ENCODE measurements around the gene PYGL.
A peak's percentile ranks its signal among the peaks of the same experiment; 100 is the strongest.

PYGL gene

DNA sequence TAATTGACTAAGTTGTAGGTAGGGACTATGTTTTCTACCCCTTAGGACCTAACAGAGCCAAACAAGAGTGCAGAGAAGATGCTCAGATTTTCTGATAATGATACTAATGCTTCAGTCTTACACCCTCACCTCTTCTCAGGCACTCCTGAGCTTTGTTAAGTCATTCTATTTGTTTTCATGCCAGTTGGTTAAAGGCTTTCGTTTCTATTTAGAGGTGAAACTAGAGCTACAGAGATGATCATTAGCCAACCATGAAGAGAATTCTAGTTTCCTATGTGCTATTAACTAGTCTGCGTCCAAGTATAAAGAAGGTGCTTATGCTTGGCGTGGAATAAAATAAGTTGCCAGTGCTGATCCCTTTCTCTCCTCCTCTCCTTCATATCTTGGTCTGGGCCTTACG, 34.6 kb upstream of the PYGL start:
- H3K4me1 ChIP-seq (ENCODE audit: control insufficient read depth, insufficient read depth, low read length), result no peaks in the 10 kb centered on the region
- H3K9me3 ChIP-seq (ENCODE audit: control insufficient read depth, insufficient read depth, low read depth, low read length), result no peaks in the 10 kb centered on the region
- H3K4me3 ChIP-seq (ENCODE audit: low read depth, low read length), result no peak overlapping the region
- TF ChIP-seq SCRT1 (tag by site-specific recombination; IDR thresholded peaks at IDR 0.05; ENCODE audit: borderline replicate concordance) (no peak), ZNF560 (tag by site-specific recombination; IDR thresholded peaks at IDR 0.05; ENCODE audit: borderline replicate concordance) (no peak), ZNF621 (tag by site-specific recombination; IDR thresholded peaks at IDR 0.05) (no peak), ZNF37A (tag by site-specific recombination; IDR thresholded peaks at IDR 0.05) (no peak), ZNF423 (tag by site-specific recombination; IDR thresholded peaks at IDR 0.05) (no peak), ZFP3 (tag by site-specific recombination; IDR thresholded peaks at IDR 0.05; ENCODE audit: low read depth) (no peak), ZNF776 (tag by site-specific recombination; IDR thresholded peaks at IDR 0.05; ENCODE audit: borderline replicate concordance) (no peak), TRIM28 (IDR thresholded peaks at IDR 0.05; ENCODE audit: borderline replicate concordance, low read length) (no peak), FEZF1 (tag by site-specific recombination; IDR thresholded peaks at IDR 0.05) (no peak), ZNF585B (tag by site-specific recombination; IDR thresholded peaks at IDR 0.05) (no peak), ZSCAN30 (tag by site-specific recombination; IDR thresholded peaks at IDR 0.05) (no peak), ZNF174 (tag by site-specific recombination; IDR thresholded peaks at IDR 0.05) (no peak)
- TF ChIP-seq, protein P1, sequence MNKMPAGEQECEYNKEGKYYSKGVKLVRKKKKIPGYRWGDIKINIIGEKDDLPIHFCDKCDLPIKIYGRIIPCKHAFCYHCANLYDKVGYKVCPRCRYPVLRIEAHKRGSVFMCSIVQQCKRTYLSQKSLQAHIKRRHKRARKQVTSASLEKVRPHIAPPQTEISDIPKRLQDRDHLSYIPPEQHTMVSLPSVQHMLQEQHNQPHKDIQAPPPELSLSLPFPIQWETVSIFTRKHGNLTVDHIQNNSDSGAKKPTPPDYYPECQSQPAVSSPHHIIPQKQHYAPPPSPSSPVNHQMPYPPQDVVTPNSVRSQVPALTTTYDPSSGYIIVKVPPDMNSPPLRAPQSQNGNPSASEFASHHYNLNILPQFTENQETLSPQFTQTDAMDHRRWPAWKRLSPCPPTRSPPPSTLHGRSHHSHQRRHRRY (tag by site-specific recombination; IDR thresholded peaks at IDR 0.05), result no peak
- TF ChIP-seq, protein P2, sequence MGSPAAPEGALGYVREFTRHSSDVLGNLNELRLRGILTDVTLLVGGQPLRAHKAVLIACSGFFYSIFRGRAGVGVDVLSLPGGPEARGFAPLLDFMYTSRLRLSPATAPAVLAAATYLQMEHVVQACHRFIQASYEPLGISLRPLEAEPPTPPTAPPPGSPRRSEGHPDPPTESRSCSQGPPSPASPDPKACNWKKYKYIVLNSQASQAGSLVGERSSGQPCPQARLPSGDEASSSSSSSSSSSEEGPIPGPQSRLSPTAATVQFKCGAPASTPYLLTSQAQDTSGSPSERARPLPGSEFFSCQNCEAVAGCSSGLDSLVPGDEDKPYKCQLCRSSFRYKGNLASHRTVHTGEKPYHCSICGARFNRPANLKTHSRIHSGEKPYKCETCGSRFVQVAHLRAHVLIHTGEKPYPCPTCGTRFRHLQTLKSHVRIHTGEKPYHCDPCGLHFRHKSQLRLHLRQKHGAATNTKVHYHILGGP (tag by site-specific recombination; IDR thresholded peaks at IDR 0.05), result no peak
- TF ChIP-seq, protein P3, sequence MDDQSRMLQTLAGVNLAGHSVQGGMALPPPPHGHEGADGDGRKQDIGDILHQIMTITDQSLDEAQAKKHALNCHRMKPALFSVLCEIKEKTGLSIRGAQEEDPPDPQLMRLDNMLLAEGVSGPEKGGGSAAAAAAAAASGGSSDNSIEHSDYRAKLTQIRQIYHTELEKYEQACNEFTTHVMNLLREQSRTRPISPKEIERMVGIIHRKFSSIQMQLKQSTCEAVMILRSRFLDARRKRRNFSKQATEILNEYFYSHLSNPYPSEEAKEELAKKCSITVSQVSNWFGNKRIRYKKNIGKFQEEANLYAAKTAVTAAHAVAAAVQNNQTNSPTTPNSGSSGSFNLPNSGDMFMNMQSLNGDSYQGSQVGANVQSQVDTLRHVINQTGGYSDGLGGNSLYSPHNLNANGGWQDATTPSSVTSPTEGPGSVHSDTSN (CRISPR knock-in tag; IDR thresholded peaks at IDR 0.05), result no peak
- TF ChIP-seq, protein P4, sequence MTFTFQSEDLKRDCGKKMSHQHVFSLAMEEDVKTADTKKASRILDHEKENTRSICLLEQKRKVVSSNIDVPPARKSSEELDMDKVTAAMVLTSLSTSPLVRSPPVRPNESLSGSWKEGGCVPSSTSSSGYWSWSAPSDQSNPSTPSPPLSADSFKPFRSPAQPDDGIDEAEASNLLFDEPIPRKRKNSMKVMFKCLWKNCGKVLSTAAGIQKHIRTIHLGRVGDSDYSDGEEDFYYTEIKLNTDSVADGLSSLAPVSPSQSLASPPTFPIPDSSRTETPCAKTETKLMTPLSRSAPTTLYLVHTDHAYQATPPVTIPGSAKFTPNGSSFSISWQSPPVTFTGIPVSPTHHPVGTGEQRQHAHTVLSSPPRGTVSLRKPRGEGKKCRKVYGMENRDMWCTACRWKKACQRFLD (tag by site-specific recombination; IDR thresholded peaks at IDR 0.05), result no peak
- no peaks in the 10 kb centered on the region for H3K36me3 ChIP-seq (ENCODE audit: control insufficient read depth in 2 of 2, insufficient read depth in 1 of 2, low read length in 2 of 2)
- H3K27ac ChIP-seq (ENCODE audit: extremely low read depth, low read depth, low read length), result no peak overlapping the region
- ChIA-PET POLR2A (no interaction called here), CTCF (no interaction called here)

DNA sequence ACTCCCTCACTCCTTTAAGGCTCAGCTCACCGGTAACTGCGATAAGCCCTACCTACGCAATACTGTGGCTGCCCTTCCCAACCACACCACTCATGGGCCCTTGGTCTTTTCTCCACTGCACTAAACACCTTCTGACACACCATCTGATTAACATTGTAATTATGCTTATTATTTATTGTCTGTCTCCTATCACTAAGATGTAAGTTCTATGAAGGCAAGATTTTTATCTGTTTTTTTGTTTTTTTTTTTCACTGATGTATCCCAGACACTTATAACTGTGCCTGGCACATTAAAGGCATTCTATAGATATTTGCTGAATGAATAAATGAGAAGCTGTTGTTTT, 34.2 kb upstream of the PYGL start:
- Histone ChIP-seq H3K27ac (ENCODE audit: extremely low read depth, low read depth, low read length) (no peak overlapping the region), H3K4me3 (ENCODE audit: low read depth, low read length) (no peak overlapping the region), H3K4me1 (ENCODE audit: control insufficient read depth, insufficient read depth, low read length) (no peaks in the 10 kb centered on the region), H3K36me3 (ENCODE audit: control insufficient read depth in 2 of 2, insufficient read depth in 1 of 2, low read length in 2 of 2) (no peaks in the 10 kb centered on the region), H3K9me3 (ENCODE audit: control insufficient read depth, insufficient read depth, low read depth, low read length) (no peaks in the 10 kb centered on the region)
- POLR2A ChIA-PET, result no interaction called here
- TF ChIP-seq, protein P5, sequence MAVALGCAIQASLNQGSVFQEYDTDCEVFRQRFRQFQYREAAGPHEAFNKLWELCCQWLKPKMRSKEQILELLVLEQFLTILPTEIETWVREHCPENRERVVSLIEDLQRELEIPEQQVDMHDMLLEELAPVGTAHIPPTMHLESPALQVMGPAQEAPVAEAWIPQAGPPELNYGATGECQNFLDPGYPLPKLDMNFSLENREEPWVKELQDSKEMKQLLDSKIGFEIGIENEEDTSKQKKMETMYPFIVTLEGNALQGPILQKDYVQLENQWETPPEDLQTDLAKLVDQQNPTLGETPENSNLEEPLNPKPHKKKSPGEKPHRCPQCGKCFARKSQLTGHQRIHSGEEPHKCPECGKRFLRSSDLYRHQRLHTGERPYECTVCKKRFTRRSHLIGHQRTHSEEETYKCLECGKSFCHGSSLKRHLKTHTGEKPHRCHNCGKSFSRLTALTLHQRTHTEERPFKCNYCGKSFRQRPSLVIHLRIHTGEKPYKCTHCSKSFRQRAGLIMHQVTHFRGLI (tag by site-specific recombination; IDR thresholded peaks at IDR 0.05), result peak; percentile 97
- TF ChIP-seq ZNF175 (tag by site-specific recombination; IDR thresholded peaks at IDR 0.05), result no peak
- CTCF ChIA-PET, result no interaction called here
